SW 1271 (cell line): Measurements from ENCODE around the gene PLEKHA4.
"Not testable (repeated sequence)": the region's sequence is repeated elsewhere in the genome, so short reads cannot be mapped to it uniquely, and the experiment has no call there.

Source experiments
- DNase-seq, 2 experiments: peaks; one replicate each; lab custom pipeline; 2025; lab: John Stamatoyannopoulos, UW

PLEKHA4 gene

DNA sequence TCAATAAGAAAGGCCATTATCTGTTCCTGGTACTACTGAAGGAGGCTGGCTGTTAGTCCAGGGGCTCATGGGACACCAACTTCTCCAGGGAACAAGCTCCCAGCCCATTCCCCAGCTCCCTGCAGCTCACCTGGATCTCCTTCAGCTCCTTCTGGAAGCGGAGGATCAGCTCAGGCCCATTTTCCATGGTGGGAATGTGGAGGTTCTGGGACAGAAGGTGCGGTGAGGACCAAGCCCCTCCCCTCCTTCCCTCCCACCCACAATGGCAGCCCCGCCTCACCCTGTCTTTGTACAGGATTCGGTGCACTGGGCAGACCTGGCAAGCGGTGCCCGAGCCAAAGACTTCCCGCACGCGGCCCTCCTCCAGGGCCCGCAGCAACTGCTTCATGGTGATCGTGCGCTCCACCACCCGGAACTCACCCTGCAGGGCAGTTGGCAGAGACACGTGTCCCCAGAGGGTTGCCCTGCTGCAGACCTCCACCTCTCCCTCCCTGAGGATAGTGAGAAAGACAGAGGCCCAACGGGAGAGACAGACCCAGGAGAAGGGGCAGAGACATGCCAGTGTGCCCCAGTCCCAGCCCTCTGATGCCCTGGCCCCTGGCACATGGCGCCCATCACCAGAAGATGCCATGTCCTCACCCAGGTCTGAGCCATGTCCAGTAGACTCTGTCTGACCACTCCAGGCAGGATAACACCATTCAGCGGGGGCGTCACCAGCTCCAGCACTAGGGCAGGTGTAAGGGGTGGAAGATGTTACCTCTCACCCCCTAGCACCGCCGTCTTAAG is 71.9 kb downstream of the PLEKHA4 start:
- DNase-seq = no peak

DNA sequence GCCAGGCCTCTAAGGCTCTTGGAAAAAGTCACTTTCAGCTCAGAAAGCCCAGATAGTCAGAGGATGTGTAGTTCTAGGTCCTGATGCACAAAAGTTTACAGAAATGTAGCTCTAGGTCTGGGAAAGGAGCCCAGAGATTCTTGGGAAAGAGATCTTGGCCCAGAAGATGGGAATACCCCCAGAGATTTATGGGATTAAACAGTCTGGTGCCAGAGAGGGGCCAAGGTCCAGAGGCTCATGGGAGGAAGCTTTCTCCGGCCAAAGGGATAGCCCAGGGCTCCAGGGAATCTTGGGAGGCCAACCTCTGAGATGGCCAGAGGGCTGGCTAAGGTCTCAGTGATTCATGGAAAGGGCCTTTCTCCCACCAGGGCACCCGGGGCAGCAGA is 72.7 kb downstream of the PLEKHA4 start:
- no peak for DNase-seq

DNA sequence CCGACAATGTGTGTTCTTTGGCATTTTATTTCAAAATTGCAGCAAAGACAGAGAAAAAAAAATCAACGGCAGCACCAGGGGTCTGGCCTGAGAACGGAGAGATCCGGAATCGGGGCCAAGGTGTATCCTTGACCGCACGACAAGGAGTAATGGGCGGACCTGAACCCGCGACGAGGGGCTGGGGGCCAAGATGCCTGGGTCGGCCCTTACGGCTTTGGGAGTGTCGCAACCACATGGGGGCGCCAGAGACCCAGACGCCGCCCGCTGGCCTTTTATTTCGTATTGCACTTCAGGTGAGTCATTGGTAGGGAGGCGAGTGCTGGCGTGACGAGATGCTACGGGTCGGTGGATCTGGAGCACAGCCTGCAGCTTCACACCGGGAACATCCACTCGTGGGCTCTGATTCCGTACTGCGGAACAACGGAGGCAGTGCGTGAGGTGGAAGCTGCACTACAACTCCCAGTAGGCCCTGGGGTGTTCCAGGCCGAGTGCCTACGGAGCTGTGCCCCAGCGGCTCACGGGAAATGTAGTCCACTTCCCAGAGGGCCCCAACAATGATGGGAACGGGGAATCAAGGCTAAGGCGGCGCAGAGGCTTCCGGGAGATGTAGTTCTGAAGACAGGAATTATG is 73.2 kb downstream of the PLEKHA4 start:
- peak; percentile 60 to 84 for DNase-seq

DNA sequence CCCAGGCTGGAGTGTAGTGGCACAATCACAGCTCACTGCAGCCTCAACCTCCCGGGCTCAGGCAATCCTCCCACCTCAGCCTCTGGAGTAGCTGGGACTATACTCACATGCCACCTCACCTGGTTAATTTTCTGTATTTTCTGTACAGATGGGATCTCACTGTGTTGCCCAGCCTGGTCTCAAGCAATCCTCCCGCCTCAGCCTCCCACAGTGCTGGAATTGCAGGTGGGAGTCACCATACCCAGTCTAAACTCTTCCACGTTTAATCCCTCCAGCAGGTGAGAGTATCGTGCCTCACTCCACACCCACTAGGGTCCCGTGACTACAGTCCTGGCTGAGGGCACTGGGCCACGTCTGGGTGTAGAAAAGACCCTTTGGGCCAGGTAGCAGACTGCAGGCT is 74.1 kb downstream of the PLEKHA4 start:
- no peak for DNase-seq

DNA sequence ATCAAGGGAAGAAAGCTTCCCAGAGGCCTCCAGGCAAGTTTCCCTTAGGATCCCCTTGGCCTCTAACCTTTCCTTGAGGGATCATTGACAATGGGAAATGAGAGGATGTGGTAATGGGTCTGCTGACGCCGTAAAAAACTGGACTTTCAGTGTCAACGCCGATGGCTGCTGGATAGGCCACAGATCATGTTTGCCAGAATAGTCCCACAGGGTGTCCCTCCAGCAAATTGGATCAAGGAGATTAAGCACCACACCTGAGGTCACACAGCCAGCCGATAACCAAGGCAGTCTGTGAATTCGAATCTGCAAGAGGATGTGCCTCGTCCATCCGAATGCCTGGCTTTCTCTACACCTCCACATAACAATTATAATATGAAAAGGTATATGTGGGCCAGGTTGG is 75.1 kb downstream of the PLEKHA4 start:
- DNase-seq = no peak

GRCh38 chr19:48787331-48787730 is 81.1 kb downstream of the PLEKHA4 start:
- DNase-seq = not testable (repeated sequence)
